EL (cell line): ENCODE measurements around the gene SLC6A8.
A peak's percentile ranks its signal among the peaks of the same experiment; 100 is the strongest.

Experiments
- DNase-seq: peaks from one replicate; pipeline ENCODE4 v3.0.0-alpha.2; 2016

Gene SLC6A8

DNA sequence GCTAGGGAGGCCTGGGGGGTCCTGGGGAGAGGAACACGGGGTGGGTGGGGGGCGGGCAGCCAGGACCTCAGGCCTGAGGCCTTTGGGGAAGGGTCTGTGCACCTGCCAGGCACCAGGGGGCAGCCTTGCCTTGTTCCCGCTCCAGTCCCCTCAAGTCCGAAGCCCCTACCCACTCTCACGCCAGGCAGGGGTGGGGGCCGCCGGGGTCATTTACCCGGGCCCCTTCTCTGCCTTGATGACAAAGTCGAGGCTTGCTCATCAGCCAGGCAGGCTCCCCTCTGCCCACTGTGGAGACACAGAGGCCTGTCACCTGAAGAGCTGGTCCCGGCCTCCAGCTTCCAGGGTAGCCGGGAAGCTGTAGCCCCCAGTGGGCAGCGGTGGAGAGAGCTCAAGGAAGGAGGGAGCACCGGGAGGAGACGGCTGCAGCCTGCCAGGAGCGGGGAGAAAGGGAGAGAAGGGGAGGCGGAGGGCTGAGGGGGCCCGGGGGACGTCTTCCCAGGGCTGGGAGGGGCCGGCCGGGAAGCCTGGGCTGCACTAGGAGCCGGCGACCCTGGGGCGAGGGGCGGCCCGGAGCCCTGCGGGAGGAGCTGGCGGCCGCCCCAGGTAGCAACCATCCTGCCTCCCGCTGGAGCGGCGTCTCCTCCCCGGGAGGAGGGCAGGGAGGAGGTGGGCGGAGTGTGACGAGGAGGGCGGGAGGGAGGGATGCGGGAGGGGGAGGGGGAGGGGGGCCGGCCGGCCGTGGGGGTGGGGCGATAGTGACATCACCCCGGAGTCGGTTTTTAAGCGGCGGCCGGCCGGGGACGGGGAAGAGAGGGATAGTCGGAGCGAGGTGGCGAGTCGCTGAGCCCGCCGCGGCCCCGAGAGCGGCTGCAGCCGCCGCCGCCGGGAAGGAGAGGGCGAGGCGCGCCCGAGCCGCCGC lies at the start of gene SLC6A8:
Gene SLC6A8 (plus strand): TSS at position 806 of the 919 bp plus-strand sequence. CDS start 649 bp downstream, outside the sequence.
- peak; percentile 69 for DNase-seq

DNA sequence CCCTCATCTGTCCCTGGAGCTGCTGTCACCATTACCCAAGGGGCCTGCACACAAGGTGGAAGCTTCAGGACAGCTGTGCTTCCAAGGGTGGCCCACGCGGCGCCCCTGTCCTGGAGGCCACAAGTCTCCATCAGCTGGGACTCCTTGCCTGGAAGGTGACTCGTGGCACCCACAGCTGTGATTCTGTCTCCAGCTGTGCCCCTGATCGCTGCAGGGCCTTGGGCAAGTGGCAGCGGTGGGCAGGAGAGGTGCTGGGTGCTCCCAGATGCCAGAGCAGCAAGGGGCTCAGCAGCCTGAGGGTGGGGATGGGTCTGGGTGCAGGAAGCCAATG lies 49.7 kb upstream of the SLC6A8 start:
- DNase-seq, result no peak

DNA sequence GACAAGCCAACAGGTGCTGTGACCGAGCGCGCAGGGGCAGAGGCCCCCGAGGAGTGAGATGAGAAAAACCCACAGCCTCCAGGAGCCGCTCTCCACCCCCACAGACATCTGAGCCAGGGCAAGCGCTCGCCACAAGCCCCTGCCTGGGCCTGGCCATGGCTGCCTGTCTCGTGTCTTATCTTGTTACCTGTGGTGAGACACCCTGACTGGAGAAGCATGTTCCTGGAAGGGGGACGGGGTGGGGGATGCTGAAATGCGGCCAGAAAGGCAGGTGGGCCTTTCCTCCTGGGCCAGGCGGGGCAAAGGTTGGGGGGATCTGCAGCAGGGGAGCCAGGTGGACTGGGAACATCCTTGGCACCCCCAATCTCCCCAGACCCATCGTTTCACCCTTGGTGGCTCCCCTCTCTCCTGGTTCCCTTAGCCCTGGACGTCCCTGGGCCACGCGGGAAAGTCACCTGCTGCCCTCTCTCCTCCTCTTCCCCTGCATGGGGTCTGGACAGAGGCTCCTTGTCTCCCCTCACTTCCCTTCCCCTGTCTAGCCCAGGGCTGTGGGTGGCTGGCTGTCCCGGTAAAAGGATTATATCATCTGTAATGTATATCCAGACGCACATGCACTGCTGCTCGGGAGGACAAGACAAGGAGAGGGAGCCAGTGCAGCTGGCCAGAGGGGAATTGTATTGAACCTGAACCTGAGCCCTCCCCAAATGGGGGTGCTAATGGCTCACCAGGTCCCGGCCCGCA lies 49.1 kb upstream of the SLC6A8 start:
- no peak for DNase-seq

DNA sequence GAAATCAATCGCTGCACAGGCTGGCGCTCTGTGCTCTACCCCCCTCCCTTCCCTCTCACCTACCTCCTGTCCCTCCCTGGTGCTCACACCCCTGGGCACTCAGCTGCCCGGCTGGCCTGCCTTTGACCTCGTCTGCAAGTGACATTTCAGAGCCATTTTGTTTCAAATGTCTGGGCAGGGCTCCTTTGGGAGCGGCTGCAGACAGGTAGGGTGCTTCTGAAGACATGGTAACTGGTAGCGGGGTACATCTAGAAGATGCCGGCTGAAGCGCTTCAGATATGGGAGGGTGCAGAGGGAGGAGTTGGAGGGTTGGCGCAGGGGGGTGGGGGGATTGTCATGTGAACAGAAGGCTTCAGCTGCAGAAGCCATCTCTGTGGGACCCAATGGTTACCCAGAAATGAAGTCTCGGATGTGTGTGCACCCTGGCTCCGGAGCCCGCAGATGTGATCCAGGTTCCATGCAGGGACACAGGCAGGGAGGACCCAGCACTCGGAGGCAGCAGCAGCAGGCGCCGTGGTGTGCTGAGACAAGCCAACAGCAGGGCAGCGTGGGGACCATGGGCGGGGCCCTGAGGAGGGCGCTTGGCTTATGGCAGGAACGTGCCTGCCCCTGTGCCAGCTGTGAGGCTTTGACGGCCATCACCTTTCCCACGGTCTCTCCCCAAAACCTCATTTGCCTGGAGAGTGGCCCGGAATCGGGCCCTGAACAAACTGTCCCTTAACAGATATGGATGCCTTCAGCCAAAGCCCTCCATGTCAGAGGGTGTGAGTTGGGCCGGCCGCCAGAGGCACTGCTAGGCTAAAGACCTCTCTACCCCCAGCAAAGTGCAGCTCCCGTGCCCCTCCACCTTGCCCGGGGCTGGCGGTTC lies 48.3 kb upstream of the SLC6A8 start:
- no peak for DNase-seq

DNA sequence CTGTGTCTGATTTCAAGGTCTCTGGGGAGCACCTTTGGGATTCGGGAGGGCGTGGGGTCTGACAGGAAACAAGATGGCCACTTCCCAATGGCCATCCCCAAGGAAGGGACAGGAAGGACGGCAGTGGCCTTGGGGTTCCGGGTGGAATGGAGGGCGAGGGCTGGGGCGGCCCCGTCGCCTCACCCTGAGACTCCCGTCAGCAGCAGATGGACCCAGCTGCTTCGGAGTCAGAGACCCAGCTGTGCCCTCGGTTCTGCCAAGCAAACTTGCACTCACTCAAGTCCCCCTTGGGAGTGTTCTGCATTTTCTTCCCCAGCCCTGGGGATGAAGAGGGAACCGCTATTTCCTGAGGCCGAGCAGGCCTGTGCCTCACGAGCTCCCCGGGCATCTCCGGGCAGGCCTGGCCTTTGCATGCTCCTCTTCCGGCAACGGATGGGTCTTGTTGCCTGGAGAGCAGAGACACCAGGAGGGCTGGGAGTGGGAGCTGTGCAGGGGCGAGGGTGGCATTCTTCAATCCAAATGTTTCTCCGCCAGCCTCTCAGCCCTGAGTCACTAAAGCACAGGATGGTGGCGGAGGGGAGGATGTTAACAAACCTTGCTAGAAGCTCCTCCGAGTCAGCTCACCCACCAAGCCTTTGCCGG lies 47.6 kb upstream of the SLC6A8 start:
- DNase-seq, result no peak

DNA sequence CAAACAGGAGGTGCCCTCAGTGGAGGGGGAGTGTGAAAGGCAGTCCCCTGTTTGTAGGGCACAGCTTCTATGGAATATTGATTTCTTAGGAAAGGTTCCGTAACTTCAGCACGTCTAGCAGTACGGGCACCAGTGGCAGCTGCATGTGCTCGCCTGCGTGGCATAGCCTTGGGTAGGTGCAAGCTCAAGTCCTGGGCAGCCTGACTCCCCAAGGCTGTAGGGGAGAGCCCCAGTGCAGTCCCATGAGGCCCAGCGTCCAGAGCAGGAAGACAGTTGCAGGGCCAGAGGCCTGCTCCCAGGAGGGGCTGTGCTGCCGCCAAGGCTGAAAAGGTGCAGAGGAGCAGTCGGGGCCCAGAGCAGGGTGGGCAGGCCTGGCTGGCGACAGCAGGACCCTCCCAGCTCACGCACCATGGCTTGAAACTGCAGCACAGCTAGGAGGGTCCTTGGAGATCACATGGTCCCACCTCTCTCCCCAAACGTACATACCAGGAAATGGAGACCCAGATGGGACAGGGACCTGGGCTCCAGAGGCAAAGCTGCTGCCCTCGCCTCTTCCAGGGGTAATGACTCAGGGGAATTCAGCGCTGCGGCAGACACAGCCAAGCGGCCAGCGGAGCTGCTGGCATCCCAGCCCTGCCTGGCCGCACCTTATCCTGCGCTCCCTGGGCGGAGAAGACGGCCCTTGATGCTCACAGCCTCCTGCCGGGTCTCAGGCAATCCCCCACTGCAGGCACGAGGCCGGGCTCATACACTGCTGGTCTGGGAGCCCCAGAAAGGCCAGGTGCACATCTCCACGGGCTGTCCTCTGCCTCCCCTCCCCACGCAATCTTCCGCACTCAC lies 46.8 kb upstream of the SLC6A8 start:
- no peak for DNase-seq

DNA sequence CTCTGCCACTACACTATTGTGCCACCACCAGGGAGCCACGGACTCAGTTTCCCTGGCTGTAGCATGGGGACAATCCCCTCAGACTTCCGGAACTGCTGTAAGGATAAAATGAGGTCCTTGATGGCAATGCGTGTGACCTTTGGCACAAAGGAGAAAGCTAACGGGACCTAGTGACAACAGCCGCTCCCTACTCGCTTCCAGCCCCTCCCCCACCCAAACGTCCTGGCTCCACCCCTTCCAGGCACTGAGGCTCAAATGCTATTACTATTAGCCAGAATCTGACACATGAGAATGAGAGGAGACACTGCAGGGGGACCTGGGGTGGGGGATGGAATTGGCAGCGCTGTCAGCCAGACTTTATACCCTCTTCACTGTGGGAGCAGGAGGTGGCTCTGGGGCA lies 46.1 kb upstream of the SLC6A8 start:
- DNase-seq, result no peak

DNA sequence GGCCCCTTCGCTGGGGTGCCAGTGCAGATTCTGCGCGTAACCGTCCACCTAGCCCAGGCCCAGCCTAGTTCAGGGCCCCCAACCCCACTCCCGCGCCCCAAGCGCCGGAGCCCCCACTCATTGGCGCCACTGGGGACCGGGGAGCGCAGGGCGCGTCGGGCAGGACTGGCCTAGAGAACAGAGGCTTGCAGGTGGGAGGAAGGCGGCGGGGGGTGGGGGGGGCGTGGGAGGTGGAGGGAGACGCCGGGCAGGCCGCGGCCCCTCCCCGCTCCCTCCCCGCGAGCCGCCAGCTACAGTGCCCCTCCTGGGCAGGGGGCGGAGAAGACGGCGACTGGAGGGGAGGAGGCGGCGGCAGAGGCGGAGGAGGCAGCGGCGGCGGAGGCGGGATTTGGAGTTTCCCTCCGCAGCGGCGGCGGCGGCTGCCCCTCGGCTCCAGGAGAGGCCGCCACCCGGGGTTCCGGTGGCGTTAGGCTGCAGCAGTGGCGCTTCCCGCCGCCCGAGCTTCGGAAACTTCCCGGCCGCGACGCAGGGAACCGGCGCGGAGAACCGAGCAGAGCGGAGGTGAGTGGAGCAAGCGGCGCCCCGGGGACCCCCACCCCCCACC lies 45.6 kb upstream of the SLC6A8 start:
- no peak for DNase-seq

DNA sequence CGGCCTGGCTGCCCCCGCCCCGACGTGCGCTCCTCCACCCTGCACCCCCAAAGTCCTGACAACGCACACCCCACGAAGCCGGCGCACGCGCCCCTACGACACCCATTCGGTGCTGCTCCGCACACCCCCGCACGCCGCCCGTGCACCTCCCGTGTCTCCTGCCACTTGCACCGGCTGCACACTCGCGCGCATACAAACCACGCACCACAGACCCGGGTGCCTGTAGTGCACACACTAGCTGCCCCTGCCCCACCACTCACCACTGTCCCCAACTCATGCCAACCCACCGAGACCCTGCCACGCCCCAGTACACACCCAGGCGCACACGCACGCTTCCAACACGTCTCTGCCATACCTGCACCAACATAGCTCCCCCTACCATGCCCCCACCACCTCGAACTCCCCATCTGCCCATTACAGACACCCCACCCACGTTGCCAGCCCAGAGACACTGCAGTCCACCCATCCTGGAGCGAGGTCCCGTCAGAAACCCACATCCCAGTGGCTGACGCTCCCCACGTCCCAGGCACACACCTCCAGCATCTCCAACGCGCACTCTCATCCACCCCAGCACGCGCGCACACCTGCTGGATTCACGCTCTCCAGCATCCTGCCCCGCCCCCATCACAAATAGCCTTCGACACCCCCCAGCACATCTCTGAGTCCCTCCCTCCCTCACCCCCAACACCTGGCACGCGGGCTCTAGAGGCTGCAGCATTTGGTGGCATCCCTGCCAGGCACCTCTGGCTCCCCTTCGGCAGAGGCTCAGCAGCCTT lies 44.9 kb upstream of the SLC6A8 start:
- DNase-seq, result no peak

DNA sequence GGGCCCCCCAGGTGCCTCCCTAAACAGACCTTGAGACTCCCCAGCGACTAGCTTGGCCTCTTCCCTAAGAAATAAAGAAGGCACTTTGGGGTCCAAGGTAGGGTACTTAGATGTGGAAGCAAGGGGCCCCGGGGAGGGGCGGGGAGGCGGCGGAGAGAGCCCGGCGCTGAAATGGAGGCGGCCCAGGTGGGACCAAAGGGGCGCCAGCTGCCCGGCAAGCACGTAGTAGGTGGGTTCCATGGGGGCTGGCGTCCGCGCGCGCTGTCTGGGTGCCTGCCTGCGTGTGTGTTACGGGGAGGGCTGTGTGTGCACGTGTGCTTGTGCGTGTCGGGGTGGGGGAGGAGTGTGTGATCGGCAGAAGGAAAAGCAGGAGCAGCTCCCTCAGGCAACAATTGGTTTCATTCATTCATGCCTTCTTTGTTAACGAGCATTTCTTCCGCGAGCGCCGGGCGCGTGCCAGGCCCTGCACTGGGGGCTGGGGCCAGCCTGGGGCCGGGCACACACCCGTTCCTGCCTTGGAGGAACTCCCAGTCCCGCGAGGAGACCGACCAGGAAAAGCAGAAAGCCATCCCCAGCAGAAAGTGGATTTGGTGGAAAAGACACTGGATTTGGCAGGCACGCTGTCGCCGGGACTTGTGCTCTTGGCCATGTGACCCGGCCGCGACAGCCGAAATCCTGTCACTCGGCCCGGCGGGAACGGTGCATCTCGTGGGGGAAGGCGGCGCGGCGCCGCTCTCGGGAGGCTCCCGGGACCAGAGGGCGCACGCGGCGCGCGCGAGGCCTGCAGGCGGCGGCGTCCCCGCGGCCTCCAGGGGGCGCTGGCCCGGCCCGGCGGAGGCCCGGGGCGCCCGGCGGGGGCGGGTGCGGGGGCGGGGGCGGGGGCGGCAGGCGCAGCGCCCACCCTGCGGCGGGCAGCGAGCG lies 44.0 kb upstream of the SLC6A8 start:
- no peak for DNase-seq

DNA sequence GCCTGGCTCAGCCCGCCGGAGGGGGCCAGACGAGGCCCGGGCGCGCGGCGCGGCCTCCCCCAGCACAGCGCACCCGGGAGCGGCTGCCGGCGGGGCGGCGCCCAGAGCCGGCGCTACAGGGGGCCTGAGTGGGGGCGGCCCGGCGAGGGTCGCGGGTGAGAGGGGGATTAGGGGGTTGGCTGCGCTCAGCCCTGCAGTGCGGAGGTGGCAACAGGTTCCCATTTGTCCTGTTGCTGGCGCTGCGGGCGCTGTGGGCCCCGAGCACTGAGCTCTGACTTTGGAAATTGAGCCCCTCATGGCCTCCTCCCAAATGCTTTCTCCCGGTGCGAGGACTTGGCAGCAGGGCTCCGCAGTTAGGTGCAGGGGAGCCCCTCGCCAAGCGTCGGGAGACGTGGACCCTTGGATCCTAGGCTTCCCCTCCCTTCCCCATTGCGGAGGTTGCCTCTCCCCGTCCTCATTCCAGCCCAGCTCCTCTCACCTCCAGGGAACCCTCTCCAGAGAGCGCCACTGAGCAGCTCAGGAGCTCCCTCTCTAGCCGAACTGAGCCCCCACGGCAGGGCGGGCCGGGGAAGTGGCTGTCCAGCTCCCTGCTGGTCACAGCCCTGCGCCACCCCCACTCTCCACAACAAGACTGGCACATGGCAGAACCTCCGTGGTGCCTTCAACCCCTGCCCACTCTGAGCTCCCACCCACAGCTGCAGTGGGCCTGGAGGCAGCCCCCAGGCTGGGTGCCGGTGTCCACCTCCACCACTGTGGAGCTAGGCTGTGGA lies 43.2 kb upstream of the SLC6A8 start:
- no peak for DNase-seq

DNA sequence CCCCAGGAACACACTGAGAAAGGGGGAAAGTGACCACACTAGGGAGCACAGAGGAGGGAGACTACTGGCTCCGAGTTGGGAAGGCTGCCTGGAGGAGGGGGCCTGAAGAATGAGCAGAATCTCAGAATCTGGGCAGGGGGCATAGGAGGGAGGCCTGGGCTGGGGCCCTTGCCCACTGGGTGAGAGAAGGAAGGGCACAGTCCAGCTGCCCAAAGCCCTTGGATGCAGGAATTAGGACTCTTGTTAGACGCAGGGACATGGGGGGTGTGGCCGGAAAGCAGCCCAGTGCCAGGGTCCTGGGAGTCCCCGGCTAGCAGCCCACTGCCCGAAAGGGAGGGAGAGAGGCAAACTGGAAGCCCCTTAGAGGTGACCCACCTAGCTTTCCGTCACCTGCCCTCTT lies 42.6 kb upstream of the SLC6A8 start:
- no peak for DNase-seq

DNA sequence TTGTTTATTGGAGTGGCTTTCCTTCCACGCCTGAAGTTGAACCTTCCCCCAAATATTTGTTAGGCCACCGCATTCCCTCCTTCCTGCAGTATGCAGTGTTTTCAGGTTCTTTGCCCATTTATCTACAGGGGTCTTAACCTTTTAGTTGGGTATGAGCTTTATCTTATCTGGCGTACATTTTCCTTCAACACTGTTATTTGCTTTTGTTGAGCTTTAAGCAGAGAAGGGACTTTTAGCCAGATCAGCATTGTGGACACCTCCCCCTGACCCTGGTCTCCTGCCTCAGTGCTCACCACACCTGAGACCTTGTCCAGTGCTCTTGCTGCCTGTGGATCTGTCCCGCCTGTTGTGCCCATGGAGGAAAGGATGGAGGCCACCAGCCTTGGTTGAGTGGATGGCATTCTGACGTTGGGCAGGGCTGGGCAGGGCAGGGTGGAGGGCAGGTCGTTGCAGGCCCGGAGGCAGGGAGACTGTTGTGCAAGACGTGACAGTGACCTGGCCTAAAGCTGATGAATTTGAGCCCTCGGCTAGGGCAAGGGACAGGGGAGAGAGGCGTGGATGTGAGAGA lies 41.7 kb upstream of the SLC6A8 start:
- no peak for DNase-seq

DNA sequence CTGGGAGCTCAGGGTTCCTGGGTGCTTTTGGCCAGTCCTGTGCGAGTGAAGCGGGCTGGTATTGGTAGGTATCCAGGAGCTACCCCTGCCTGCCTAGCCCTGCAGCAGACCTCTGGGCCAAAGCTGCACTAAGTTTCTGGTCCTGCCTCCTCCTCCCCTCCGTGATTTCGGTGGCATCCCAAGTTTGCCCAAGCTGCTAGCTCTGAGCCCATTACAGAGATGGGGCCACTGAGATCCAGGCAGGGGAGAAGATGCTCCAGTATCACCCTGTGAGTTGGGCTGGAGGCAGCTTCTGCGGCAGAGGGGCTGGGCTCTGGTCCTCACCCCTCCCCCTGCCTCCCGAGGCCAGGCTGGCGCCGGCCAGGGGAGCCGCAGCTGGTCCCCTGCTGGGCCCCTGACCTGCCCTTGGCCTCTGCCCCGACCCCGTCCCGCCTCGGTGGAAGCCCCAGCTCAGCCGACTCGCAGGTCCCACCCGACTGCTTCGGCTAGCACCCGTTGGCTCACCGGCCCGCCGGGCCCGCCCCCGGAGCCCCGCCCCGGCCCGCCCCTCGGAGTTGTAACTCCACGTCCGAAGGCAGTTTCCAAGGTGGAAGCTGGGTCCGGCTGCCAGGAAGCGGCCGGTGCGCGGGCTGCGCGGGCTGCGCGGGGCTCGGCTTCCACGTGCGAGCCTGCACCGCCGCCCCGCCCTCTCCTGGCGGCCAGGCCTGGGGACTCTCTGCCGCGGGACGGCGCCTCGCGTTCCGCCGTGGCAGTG lies 40.9 kb upstream of the SLC6A8 start, which contains the start of gene DUSP9:
Gene DUSP9 (plus strand): TSS at position 584 of the 754 bp plus-strand sequence. CDS start 751 bp downstream, outside the sequence.
- DNase-seq, result peak; percentile 41

DNA sequence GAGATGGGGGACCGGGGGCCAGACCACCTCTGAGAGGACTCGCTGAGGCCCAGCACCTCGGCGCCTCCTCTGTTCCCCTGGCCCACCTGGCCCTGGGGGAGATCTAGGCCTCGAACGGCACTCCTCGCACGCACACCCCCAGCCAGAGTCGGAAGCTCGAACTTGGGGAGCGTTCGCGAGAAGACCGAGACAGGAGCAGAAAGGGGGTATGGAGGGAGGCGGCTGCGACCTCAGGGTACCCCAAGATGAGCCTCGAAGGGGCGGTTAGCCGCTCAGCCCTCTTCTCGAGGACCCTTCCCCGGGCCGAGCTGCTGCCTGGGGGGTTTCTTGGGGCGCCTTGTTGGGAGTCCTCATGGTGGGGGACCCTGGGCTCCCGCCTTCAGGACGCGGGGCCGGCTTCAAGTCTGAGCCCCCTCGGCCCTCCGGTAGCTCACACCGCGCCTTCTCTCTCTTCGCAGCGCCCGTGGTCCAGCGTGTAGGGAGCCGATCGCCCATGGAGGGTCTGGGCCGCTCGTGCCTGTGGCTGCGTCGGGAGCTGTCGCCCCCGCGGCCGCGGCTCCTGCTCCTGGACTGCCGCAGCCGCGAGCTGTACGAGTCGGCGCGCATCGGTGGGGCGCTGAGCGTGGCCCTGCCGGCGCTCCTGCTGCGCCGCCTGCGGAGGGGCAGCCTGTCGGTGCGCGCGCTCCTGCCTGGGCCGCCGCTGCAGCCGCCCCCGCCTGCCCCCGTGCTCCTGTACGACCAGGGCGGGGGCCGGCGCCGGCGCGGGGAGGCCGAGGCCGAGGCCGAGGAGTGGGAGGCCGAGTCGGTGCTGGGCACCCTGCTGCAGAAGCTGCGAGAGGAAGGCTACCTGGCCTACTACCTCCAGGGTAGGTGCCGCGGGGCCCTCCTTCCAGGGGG lies 40.0 kb upstream of the SLC6A8 start:
- DNase-seq, result no peak
